Stimulated activated CD4-positive, alpha-beta T cell treated with anti-CD3 and anti-CD28 coated beads, Interleukin-2, amount 100 ng/mL, for 48 hours (primary cell): ENCODE results near the gene DIRAS1.

Experiments
- DNase-seq, 2 donors: peaks; one replicate each; pipeline ENCODE4 v3.0.0-alpha.2; 2020

Gene DIRAS1

GRCh38 chr19:2720777-2721569, at the start of gene DIRAS1:
Gene DIRAS1, minus strand, starts transcription at chr19:2721372. Its CDS starts 3,566 bp downstream, at chr19:2717806.
- DNase-seq, result no peak

- DNase-seq, result no peak
Observed at GRCh38 chr19:2770055-2771013, 49.2 kb upstream of the DIRAS1 start.

GRCh38 chr19:2769218-2769617, 48.0 kb upstream of the DIRAS1 start:
- no peak for DNase-seq

GRCh38 chr19:2768365-2769132, 47.4 kb upstream of the DIRAS1 start:
- DNase-seq, result no peak

- no peak for DNase-seq
Observed at GRCh38 chr19:2767688-2768087, 46.5 kb upstream of the DIRAS1 start.

- no peak for DNase-seq
Observed at GRCh38 chr19:2766594-2767372, 45.6 kb upstream of the DIRAS1 start.

- no peak for DNase-seq
Observed at GRCh38 chr19:2765376-2765775, 44.2 kb upstream of the DIRAS1 start.

GRCh38 chr19:2764945-2765344, 43.8 kb upstream of the DIRAS1 start:
- no peak for DNase-seq

GRCh38 chr19:2763687-2764086, 42.5 kb upstream of the DIRAS1 start:
- no peak for DNase-seq

- DNase-seq, result no peak
Observed at GRCh38 chr19:2762783-2763496, 41.8 kb upstream of the DIRAS1 start.

GRCh38 chr19:2761876-2762782, 41.0 kb upstream of the DIRAS1 start:
- DNase-seq, result no peak

- no peak for DNase-seq
Observed at GRCh38 chr19:2761309-2761677, 40.1 kb upstream of the DIRAS1 start.

- DNase-seq, result no peak
Observed at GRCh38 chr19:2759965-2760364, 38.8 kb upstream of the DIRAS1 start.

GRCh38 chr19:2759362-2759761, 38.2 kb upstream of the DIRAS1 start:
- no peak for DNase-seq

GRCh38 chr19:2758601-2759313, 37.6 kb upstream of the DIRAS1 start:
- no peak for DNase-seq

GRCh38 chr19:2756921-2757881, 36.0 kb upstream of the DIRAS1 start:
- DNase-seq, result no peak

GRCh38 chr19:2756477-2756876, 35.3 kb upstream of the DIRAS1 start:
- no peak for DNase-seq

- DNase-seq, result no peak
Observed at GRCh38 chr19:2755811-2756210, 34.6 kb upstream of the DIRAS1 start.

GRCh38 chr19:2755448-2755705, 34.2 kb upstream of the DIRAS1 start:
- DNase-seq, result no peak
